Liver (tissue), 9 donors: ENCODE measurements around the gene ZNF710. TPM values are rescaled to one million over a fixed set of nuclear protein-coding genes. Genes with fewer than 3 reads are reported as not detected.

Experiments
- DNase-seq: peaks from one replicate; pipeline ENCODE4 v3.0.0-alpha.2; 2017; ENCODE audit warnings: low spot score
- H3K27ac ChIP-seq, 2 donors: one replicate each; pipeline ENCODE4 v1.7.0; 2013; ENCODE audit warnings: inconsistent platforms in 2 of 2, low read length in 2 of 2, control low read depth in 1 of 2, low read depth in 1 of 2, mild to moderate bottlenecking in 1 of 2
- H3K27me3 ChIP-seq, 4 donors: one replicate each; pipeline versions ENCODE4 v1.6.1 to v1.7.0; 2013; ENCODE audit warnings: low read length in 3 of 4, inconsistent platforms in 1 of 4, mild to moderate bottlenecking in 1 of 4, moderate library complexity in 1 of 4; ENCODE audit not compliant: control insufficient read depth in 4 of 4, insufficient read depth in 4 of 4
- H3K36me3 ChIP-seq, 4 donors: one replicate each; pipeline versions ENCODE4 v1.6.1 to v1.7.0; 2013; ENCODE audit warnings: low read length in 3 of 4, mild to moderate bottlenecking in 3 of 4, low read depth in 1 of 4, moderate library complexity in 1 of 4; ENCODE audit not compliant: control insufficient read depth in 4 of 4, insufficient read depth in 3 of 4
- H3K4me1 ChIP-seq, 4 donors: one replicate each; pipeline versions ENCODE4 v1.6.1 to v1.7.0; 2013; ENCODE audit warnings: low read length in 3 of 4, mild to moderate bottlenecking in 3 of 4, moderate library complexity in 1 of 4; ENCODE audit not compliant: control insufficient read depth in 4 of 4, insufficient read depth in 4 of 4
- H3K4me3 ChIP-seq, 3 donors: one replicate each; pipeline versions ENCODE4 v1.6.1 to v1.7.0; 2013; ENCODE audit warnings: low read length in 3 of 3, control low read depth in 1 of 3, low read depth in 1 of 3, mild to moderate bottlenecking in 1 of 3
- H3K9ac ChIP-seq, 2 donors: one replicate each; pipeline ENCODE4 v1.7.0; 2013; ENCODE audit warnings: low read length in 2 of 2, mild to moderate bottlenecking in 2 of 2, moderate library complexity in 2 of 2, control low read depth in 1 of 2, low read depth in 1 of 2
- H3K9me3 ChIP-seq, 4 donors: one replicate each; pipeline versions ENCODE4 v1.6.1 to v1.7.0; 2013; ENCODE audit warnings: low read length in 3 of 4; ENCODE audit not compliant: control insufficient read depth in 4 of 4
- EGR1 ChIP-seq, 2 donors: IDR thresholded peaks; 2 replicates each; pipeline ENCODE4 v1.6.1; 2016 to 2018; ENCODE audit warnings: antibody characterized with exemption in 2 of 2, low read depth in 2 of 2
- FOXA1 ChIP-seq: IDR thresholded peaks from 2 replicates; pipeline ENCODE4 v1.6.1; 2016; ENCODE audit warnings: antibody characterized with exemption
- FOXA2 ChIP-seq: IDR thresholded peaks from 2 replicates; pipeline ENCODE4 v1.6.1; 2016; ENCODE audit warnings: antibody characterized with exemption
- HNF4A ChIP-seq, 2 donors: conservative IDR thresholded peaks; 2 replicates each; pipeline ENCODE4 v1.6.1; 2016; ENCODE audit warnings: antibody characterized with exemption in 2 of 2, mild to moderate bottlenecking in 2 of 2
- HNF4G ChIP-seq: IDR thresholded peaks from 2 replicates; pipeline ENCODE4 v1.6.1; 2016; ENCODE audit warnings: antibody characterized with exemption
- JUND ChIP-seq, 2 donors: IDR thresholded peaks; 2 replicates each; pipeline ENCODE4 v1.6.1; 2016; ENCODE audit warnings: antibody characterized with exemption in 2 of 2
- NR2F2 ChIP-seq: IDR thresholded peaks from 2 replicates; pipeline ENCODE4 v1.6.1; 2016; ENCODE audit warnings: antibody characterized with exemption
- RAD21 ChIP-seq, 2 donors: IDR thresholded peaks; 2 replicates each; pipeline ENCODE4 v1.6.1; 2016; ENCODE audit warnings: antibody characterized with exemption in 2 of 2, mild to moderate bottlenecking in 2 of 2
- RXRA ChIP-seq, 2 donors: IDR thresholded peaks; 2 replicates each; pipeline ENCODE4 v1.6.1; 2017 to 2018; ENCODE audit warnings: antibody characterized with exemption in 2 of 2, mild to moderate bottlenecking in 1 of 2
- TAF1 ChIP-seq: conservative IDR thresholded peaks from 2 replicates; pipeline ENCODE4 v1.6.1; 2016; ENCODE audit warnings: antibody characterized with exemption, mild to moderate bottlenecking
- YY1 ChIP-seq: IDR thresholded peaks from 2 replicates; pipeline ENCODE4 v1.6.1; 2016; ENCODE audit warnings: antibody characterized with exemption, mild to moderate bottlenecking
- WGBS: extraction: QIAGEN DNeasy Blood & Tissue Kit; methylation state at CpG from one replicate; pipeline ENCODE4 v1.1.7; 2013; 5-methylcytosine and 5-hydroxymethylcytosine counted together
- polyA plus RNA-seq, 2 donors: library from polyadenylated mRNA; stranded (reverse) in 1 of 2; unstranded in 1 of 2; fragments of 200-250 nt in 1 of 2; fragments of >200 nt in 1 of 2; fragmentation: Nextera tagmentation in 1 of 2; extraction: Ambion mirVana in 1 of 2; gene quantifications; one replicate each; pipeline versions ENCODE4 v1.2.1 to v1.2.3, GENCODE V29; 2013 to 2015
- total RNA-seq, 2 donors: library from RNA; depleted of rRNA; stranded (reverse); fragments of >200 nt; gene quantifications; one replicate each; pipeline ENCODE4 v1.2.3, GENCODE V29; 2014
- TF ChIP-seq, protein P1 (sequence below): fragments of 150-350 bp; IDR thresholded peaks from 2 replicates; pipeline ENCODE4 v1.5.1; 2017; ENCODE audit warnings: improper control_type of control experiment, low read depth, low read length; ENCODE audit not compliant: missing input control
- TF ChIP-seq, protein P2 (sequence below): IDR thresholded peaks from 2 replicates; pipeline ENCODE4 v1.6.1; 2016; ENCODE audit warnings: antibody characterized with exemption
- TF ChIP-seq, protein P3 (sequence below): IDR thresholded peaks from 2 replicates; pipeline ENCODE4 v1.6.1; 2016; ENCODE audit warnings: antibody characterized with exemption
- TF ChIP-seq, protein P4 (sequence below): IDR thresholded peaks from 2 replicates; pipeline ENCODE4 v1.6.1; 2016; ENCODE audit warnings: antibody characterized with exemption
- donor health status: healthy.
- donor health status: healthy.
- donor health status: healthy.
- donor health status: healthy.
- donor health status: healthy.

Gene ZNF710
- total and polyA plus RNA-seq, 4 donors: 1.9 to 15.3 (median 5.4) TPM

DNA sequence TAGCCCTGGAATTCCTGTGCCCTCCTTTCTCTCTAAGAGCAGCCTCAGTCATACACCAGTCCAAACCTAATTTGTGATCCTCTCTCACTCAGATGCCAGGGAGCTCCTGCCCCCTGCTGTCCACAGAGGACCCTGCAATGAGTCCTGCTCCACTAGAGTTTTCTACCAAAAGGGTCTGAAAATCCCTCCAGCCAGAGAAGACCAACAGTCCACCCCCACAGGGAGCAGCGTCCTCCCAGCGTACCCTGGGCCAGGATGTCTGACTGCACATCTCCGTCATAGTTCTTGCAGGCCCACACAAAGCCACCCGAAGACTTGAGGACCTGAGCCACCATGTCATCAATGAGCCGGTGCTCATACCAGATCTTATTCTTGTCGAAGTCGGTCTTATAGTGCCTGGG lies 85.7 kb downstream of the ZNF710 start:
- no peaks in the 10 kb centered on the region for H3K9me3 ChIP-seq
- 94% methylated on average over 7 of the region's 7 CpGs for WGBS
- DNase-seq: no peak
- TF ChIP-seq HNF4A (conservative IDR thresholded peaks at IDR 0.05) (no peak), RAD21 (IDR thresholded peaks at IDR 0.05) (peak; percentile 78 to 84), FOXA2 (no peak), FOXA1 (peak; percentile 5)
- TF ChIP-seq, protein P1, sequence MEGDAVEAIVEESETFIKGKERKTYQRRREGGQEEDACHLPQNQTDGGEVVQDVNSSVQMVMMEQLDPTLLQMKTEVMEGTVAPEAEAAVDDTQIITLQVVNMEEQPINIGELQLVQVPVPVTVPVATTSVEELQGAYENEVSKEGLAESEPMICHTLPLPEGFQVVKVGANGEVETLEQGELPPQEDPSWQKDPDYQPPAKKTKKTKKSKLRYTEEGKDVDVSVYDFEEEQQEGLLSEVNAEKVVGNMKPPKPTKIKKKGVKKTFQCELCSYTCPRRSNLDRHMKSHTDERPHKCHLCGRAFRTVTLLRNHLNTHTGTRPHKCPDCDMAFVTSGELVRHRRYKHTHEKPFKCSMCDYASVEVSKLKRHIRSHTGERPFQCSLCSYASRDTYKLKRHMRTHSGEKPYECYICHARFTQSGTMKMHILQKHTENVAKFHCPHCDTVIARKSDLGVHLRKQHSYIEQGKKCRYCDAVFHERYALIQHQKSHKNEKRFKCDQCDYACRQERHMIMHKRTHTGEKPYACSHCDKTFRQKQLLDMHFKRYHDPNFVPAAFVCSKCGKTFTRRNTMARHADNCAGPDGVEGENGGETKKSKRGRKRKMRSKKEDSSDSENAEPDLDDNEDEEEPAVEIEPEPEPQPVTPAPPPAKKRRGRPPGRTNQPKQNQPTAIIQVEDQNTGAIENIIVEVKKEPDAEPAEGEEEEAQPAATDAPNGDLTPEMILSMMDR: peak; percentile 64
- peaks cover 0 to 6% (median 3%) of the 10 kb centered on the region in 4 donors for H3K4me1 ChIP-seq
- H3K4me3 ChIP-seq: no peak overlapping the region
- H3K27me3 ChIP-seq: no peaks in the 10 kb centered on the region
- H3K9ac ChIP-seq: no peak overlapping the region
- H3K36me3 ChIP-seq: peaks cover 37 to 80% (median 49%) of the 10 kb centered on the region in 4 donors
- H3K27ac ChIP-seq: peak overlapping the region in 1 of 2 donors; percentile 20

DNA sequence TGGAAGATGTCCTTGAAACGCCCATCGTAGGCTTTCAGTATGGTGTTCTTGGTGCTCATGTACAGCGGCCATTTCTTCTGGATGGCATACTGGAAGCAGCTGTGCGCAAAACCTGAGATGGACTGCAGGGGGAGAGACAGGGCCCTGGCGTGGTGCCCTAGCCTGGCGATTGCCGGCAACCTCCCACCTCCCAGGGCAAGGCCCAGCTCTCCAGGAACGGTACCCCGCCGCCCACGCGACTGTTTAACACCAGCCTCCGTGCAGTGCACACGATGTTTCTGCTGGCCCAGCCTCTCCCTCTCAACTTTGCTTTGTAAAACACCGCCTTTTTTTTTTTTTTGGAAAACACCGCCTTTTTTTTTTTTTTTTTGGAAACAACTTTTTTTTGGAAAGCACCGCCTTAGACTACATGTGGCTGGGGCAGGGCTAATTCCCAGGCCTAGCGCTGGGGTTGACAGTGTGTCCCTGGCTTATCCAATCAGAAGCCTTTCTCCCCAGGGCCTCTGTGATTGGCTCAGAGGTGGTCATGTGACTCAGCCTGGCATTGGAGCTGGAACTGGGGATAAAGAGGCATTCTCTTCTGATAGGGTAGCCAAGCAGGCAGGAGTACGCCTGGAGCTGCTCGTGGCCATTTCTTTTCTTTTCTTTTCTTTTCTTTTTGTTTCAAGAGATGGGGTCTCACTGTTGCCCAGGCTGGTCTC lies 86.5 kb downstream of the ZNF710 start:
- H3K4me1 ChIP-seq: peaks cover 0 to 6% (median 3%) of the 10 kb centered on the region in 4 donors
- 68% methylated on average over 20 of the region's 20 CpGs for WGBS
- peaks cover 37 to 74% (median 47%) of the 10 kb centered on the region in 4 donors for H3K36me3 ChIP-seq
- TF ChIP-seq, protein P2, sequence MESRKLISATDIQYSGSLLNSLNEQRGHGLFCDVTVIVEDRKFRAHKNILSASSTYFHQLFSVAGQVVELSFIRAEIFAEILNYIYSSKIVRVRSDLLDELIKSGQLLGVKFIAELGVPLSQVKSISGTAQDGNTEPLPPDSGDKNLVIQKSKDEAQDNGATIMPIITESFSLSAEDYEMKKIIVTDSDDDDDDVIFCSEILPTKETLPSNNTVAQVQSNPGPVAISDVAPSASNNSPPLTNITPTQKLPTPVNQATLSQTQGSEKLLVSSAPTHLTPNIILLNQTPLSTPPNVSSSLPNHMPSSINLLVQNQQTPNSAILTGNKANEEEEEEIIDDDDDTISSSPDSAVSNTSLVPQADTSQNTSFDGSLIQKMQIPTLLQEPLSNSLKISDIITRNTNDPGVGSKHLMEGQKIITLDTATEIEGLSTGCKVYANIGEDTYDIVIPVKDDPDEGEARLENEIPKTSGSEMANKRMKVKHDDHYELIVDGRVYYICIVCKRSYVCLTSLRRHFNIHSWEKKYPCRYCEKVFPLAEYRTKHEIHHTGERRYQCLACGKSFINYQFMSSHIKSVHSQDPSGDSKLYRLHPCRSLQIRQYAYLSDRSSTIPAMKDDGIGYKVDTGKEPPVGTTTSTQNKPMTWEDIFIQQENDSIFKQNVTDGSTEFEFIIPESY: no peak
- TF ChIP-seq RXRA (IDR thresholded peaks at IDR 0.05) (peak in 1 of 2 donors; percentile 20), NR2F2 (no peak), JUND (IDR thresholded peaks at IDR 0.05) (no peak), YY1 (no peak), HNF4G (no peak), FOXA2 (no peak), TAF1 (no peak), EGR1 (IDR thresholded peaks at IDR 0.05; ENCODE audit: low read depth in 2 of 2) (peak in 1 of 2 donors; percentile 55), RAD21 (IDR thresholded peaks at IDR 0.05) (no peak)
- TF ChIP-seq, protein P3, sequence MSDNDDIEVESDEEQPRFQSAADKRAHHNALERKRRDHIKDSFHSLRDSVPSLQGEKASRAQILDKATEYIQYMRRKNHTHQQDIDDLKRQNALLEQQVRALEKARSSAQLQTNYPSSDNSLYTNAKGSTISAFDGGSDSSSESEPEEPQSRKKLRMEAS: no peak
- TF ChIP-seq, protein P4, sequence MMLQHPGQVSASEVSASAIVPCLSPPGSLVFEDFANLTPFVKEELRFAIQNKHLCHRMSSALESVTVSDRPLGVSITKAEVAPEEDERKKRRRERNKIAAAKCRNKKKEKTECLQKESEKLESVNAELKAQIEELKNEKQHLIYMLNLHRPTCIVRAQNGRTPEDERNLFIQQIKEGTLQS: no peak
- H3K4me3 ChIP-seq: no peak overlapping the region
- H3K9ac ChIP-seq: no peak overlapping the region
- peak overlapping the region in 1 of 2 donors; percentile 20 for H3K27ac ChIP-seq
- H3K27me3 ChIP-seq: no peaks in the 10 kb centered on the region
- H3K9me3 ChIP-seq: no peaks in the 10 kb centered on the region
- DNase-seq: no peak
